G401 (cell line): ENCODE results near the gene POC1B. TPM values are rescaled to one million over a fixed set of nuclear protein-coding genes. Genes with fewer than 3 reads are reported as not detected.

Experiments used
- DNase-seq: peaks from one replicate; pipeline ENCODE4 v3.0.0-alpha.2; 2015; ENCODE audit warnings: low spot score
- in situ Hi-C: cut with HindIII; loops from 2 replicates; pipeline ENCODE4 v1.10.0; 2016; ENCODE audit warnings: low sequenced_read_pairs, mixed read lengths
- total RNA-seq: library from RNA; depleted of rRNA; stranded (reverse); fragments of >200 nt; shearing (Covaris generic); gene quantifications from 2 replicates; pipeline ENCODE4 v1.2.3, GENCODE V29; 2014

The POC1B gene
- total RNA-seq, 1 experiment from 2014 or later: 72.0 TPM

DNA sequence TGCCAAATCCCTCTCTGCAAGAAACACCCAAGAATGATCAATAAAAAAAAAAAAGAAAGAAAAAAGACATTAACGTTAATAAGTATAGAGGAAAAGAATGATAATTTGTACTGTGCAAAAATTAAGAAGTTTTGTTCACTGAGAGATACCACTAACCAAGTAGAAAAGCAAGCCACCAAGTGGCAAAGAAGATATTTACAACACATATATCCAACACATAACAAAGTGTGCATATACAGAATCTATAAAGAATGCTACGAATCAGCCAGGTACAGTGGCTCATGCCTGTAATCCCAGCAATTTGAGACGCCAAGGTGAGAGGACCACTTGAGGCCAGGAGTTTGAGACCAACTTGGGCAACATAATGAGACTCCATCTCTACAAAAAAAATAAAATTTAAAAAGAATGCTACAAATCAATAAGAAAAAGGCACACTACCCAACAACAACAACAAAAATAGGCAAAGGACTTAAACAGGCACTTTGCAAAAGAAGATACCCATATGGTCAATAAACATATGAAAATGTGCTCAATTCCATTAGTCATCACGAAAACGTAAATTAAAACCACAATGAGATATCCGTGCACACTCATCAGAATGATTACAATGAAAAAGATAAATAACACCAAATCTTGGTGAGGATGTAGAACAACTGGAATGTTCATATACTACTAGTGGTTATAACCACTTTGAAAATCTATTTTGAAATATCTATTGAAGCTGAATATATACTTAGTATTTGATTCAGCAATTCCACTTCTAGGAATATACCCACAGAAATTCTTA is 21.1 kb downstream of the POC1B start:
- in situ Hi-C loops: no loop called here
- DNase-seq: no peak

DNA sequence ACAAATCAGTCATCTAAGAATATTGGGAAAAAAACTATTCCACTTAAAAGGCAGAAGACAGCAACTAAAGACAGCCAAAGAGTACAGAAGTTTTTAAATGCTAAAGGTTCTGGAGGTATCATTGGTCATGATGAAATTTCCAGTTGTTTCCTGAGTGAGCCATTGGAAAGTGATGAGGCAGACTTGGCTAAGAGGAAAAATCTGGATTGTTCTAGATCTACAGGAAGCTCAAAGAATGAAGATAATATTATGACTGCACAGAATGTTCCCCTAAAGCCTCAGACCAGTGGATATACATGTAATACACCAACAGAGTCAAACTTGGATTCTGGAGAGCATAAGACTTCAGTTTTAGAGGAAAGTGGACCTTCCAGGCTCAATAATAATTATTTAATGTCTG is 24.1 kb downstream of the POC1B start:
- in situ Hi-C loops: no loop called here
- DNase-seq: no peak

DNA sequence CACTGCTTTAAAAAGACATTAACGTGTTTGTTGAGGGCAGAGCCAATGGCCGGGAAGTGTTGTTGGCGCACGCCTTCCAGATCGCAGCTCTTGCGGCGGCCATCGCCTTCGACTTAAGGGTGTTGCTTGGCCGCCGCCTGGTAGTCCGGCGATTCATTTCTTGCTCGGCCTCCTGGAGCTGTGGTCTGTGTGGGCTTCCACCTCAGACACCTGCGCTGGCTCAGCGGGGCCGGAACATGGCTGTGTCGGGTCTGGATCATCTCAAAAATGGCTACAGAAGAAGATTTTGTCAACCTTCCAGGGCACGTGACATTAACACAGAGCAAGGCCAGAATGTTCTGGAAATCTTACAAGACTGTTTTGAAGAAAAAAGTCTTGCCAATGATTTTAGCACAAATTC is 26.0 kb downstream of the POC1B start:
- in situ Hi-C loops: no loop called here
- no peak for DNase-seq

DNA sequence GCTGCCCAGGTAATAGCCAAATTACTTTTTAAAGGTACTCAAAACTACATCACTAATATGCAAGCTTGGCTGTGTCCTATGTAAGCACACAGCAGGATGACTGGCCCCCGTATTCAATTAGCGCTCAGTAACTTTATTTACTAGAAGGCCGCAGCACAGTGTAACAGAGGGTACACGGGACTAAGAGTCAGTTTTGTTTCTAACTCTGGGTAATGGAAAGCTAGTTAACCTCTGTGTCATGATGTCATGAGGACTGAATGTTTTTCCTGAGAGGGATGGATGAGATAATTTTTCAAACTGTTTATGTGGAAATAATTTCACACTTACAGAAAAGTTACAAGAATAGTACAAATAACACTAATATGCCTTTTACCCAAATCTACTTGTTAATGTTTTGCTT is 28.4 kb downstream of the POC1B start:
- DNase-seq: no peak
- in situ Hi-C loops: no loop called here

DNA sequence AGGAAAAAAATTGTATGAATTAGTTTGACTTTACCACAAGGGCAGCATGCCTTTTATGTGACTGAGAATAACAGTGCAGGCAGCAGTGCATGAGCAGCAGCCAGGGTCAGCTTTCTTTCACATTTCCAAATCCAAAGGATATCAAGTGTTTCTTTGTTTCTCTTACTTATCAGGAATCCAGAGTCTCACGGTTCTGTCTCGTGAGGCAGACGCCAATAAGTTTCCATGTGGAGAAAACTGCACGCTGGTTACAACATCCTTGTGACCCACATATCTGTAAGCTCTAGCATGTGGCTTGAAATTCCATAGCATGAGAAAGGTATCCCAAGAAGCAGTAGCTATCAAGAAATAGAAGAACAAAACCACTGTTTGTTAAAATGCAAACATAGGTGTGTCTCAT is 28.8 kb downstream of the POC1B start:
- in situ Hi-C loops: no loop called here
- DNase-seq: no peak

DNA sequence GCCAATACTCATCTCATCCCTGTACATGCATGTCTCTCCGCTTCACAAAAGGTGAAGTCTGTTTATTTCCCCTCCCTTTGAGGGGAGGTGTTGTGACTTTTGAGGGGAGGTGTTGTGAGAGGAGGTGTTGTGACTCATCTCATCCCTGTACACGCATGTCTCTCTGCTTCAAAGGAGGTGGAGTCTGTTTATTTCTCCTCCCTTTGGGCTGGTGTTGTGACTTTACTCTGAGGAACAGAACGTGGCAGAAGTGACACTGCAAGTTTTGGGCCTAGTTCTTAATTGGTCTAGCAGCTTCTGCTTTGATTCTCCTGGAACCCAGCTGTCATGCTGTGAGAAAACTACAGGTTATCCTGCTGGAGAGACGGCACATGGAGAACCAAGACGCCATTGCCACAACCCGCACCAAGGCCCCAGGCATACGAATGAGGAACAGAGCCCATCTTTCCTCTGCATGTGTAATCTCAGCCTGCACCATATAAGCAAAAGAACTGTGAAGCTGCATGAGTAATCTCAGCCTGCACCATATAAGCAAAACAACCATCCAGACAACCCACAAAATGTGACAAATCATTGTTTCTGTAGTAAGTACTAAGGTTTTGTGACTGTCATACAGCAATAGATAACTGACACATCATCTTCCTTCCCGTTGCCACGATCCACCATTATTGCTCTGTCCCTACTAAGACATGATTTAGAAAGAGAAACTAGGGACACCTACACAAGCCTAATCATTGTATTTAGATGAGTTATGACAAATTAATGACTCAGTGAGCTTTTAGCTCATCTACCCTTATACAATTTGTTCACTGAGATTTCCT is 31.2 kb downstream of the POC1B start:
- in situ Hi-C loops: no loop called here
- DNase-seq: no peak

DNA sequence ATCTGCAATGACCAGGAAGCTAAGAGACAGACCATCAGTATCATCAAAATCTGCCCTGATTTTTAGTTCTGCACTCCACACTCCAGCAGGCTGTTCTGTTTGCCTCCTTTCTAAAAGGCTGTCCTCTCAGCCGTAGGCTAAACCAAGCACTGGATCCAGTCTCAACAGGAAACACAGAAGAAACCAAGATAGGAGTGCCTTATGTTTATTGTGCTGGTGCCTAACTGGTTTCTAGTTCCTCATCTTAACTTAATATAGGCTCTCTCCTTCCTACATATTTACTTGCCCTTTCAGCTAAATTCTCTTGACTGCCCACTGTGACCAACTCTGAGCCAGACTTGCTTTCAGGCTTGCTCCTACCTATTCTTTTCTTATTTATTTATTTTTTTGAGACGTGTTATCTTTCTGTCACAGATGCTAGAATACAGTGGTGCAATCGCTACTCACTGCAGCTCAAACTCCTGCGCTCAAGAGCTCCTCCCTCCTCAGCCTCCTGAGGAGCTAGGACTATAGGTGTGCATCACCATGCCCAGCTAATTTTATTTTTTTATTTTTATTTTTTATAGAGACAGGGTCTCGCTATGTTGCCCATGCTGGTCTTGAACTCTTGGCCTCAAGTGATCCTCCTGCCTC is 32.1 kb downstream of the POC1B start:
- DNase-seq: no peak
- in situ Hi-C loops: no loop called here

DNA sequence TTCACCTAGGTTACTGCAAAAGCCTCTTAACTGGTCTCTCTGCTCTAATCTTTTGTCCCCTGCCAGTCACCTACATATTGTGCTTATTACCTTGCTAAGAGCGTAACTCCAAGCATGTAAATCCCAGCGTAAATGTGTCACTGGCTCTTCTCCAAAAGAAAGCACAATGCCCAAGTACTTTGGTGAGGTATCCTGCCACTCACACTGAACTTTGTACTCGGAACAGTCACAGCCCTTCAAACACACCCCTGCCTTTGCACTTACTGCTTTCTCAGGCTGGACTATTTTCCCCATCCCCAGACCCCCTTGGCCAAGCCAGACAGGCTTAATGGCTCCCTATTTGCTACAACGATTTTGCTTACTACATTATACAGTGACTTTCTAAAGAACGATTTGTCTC is 33.0 kb downstream of the POC1B start:
- DNase-seq: no peak
- in situ Hi-C loops: no loop called here

DNA sequence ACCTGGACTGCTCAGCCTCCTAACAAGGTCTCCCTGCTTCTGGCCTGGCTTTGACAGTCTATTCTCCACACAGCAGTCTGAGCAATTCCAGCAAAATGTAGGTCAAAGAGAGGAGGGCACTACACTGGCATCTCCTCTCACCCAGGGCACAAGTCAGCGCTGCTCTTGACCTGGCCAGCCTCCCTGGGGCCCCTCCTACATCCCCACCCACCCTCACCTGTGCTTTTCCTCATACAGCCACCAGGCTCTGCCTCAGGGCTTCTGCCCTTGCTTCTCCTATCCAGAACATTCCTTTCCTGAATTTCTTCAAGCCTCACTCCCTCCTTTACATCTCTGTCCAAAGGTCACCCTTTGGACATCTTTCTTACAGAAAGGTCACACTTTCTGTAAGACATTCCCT is 34.9 kb downstream of the POC1B start:
- in situ Hi-C loops: no loop called here
- DNase-seq: no peak

DNA sequence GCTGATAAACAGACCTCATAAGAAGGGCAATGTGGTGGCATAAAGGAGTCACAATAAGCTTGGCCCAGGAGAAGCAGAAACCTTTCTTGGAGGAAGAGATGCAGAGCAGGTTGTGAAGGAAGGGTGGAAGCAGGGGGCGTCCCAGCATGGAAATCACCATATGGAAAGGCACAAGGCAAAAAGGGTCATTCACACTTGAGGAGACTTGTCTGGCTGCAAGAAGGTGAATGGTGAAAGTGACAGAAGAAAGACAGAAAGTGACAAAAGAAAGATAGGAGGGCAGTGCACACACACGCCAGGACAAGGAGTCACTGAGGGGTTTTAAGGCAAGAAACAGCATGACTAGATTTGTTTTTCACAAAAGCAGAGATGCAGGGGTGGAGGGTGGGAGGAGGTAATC is 39.6 kb downstream of the POC1B start:
- no peak for DNase-seq
- in situ Hi-C loops: no loop called here

DNA sequence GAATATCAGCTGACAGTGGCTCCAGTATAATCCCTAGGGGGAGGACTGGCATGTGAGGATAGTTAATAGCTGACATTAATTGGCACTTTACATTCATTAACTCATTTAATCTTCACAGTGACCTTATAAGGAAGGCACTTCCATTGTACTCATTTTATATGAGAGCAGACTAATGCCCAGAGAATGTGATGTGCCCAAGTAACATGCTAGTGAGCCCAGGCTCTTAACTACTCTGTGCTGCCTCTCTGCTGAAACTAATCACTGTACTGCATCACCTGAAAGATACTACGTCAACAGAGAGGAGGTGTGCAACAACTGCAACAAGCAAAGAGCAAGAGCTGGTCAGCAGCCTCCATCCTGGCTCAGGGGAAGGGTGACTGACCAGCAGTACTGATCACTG is 41.4 kb downstream of the POC1B start:
- no peak for DNase-seq
- in situ Hi-C loops: no loop called here

DNA sequence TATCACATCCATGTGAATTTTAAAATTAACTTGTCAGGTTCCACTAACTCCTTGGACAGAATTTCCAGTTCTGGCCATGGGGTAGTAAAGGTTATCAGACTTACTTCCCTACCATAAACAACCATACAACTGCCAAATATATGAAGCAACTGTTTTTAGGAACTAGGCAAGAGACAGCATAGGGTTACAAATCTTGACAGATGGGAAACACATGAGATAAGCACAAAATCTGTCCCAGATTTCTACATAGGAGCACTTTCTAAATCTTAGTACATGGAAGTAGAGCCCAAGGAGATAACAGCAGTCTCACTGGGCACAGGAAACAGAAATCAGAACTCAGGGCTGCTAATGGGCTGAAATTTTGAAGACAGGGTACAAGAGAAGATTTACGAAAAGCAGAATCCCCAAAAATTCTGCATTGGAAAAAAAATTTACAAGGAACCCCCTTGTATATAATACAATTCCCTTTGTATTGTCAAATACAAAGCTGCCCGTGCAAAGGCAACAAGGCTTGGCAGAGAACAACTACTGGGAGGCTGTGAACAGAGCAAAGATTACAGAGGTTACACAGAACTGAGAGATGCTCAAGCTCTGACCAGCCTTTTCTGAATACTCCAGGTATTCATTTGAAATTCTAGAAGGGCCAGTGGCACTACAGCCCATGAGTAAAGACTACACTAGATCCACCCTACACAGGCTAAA is 44.5 kb downstream of the POC1B start:
- in situ Hi-C loops: no loop called here
- DNase-seq: no peak

DNA sequence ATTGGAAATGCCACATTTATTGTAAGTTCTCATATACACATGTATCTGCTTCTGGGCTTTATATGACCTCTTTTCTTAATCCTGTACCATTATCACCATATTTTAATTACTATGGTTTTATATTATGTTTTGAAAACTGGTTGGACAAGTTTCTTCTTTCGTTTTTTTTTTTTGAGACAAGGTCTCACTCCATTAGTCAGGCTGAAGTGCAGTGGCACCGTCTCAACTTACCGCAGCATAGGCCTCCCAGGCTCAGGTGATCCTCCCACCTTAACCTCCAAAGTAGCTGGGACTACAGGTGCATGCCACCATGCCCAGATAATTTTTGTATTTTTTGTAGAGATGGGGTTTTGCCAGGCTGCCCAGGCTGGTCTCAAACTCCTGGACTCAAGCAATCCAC is 45.9 kb downstream of the POC1B start:
- no peak for DNase-seq
- in situ Hi-C loops: no loop called here

DNA sequence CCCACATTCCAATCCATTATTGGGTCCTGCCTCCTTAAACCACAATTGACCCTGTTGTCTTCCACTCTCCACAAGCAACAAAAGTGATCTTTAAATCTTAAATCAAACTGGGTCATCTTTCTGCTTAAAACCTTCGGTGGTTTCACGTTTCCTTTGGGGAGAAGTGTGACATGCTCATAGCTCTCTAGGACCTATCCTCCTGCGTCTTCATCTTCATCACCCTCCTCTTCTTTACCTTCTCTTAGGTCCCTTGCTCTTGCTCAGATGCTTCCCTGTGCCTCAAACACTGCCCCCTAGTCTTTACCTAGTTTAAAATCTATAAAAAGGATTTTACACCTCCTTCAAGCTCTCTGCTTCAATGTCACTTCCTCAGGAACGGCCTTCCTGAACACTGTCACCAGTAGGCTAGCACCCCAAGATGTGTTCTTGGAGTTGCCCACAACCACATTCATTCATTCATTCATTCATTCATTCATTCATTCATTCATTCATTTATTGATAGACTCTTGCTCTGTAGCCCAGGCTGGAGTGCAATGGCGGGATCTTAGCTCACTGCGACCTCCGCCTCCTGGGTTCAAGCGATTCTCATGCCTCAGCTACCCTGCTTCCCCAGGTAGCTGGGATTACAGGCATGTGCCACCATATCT is 48.1 kb downstream of the POC1B start:
- in situ Hi-C loops: no loop called here

DNA sequence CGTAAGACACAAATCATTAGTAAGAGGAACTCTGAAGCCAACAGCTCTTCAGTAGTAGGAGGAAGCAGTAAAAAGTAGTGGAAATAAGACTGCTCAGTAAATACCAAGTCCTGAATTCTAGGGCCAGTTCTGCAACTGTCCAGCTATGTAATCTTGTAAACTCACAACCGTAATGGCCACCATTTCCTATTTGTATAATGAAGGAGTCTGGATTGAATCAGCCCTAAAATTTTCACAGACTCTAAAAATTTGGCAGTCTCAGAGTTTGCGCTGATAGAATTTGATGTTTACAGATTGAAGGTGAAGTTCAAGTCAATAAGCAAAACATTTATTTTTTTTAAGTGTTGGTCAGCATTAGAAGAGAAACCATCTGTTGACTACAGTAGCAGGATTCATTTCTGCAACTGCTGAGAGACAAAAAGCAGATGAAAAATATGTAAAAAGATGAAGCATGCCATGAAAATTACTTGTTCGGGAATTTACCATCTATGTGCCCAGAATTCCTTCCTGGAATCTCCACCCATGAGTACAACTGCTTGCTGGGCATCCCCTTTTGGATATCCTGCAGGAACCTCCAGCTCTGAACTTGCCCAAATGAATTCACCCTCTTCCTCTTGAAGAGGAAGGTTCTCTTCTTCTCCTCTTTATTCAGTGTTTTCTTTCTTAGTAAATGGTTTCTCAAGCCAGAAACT is 48.8 kb downstream of the POC1B start:
- in situ Hi-C loops: no loop called here
- no peak for DNase-seq

More for the DNA sequence above, 48.1 kb downstream of the POC1B start:
- DNase-seq: no peak

DNA sequence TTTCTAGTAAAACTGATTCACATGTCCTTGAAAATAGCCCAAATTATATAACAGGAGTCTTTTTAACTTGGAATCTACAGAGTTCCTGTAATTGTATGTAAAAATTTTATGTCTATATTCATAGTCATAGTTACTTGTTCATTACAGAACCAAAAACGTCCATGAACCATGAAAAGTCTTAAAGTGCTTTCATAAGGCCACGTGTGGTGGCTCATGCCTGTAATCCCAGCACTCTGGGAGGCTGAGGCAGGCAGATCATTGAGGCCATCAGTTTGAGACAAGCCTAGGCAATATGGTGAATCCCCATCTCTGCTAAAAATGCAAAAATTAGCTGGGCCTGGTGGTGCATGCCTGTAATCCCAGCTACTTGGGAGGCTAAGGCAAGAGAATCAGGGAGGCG is 49.6 kb downstream of the POC1B start:
- in situ Hi-C loops: no loop called here
- no peak for DNase-seq

DNA sequence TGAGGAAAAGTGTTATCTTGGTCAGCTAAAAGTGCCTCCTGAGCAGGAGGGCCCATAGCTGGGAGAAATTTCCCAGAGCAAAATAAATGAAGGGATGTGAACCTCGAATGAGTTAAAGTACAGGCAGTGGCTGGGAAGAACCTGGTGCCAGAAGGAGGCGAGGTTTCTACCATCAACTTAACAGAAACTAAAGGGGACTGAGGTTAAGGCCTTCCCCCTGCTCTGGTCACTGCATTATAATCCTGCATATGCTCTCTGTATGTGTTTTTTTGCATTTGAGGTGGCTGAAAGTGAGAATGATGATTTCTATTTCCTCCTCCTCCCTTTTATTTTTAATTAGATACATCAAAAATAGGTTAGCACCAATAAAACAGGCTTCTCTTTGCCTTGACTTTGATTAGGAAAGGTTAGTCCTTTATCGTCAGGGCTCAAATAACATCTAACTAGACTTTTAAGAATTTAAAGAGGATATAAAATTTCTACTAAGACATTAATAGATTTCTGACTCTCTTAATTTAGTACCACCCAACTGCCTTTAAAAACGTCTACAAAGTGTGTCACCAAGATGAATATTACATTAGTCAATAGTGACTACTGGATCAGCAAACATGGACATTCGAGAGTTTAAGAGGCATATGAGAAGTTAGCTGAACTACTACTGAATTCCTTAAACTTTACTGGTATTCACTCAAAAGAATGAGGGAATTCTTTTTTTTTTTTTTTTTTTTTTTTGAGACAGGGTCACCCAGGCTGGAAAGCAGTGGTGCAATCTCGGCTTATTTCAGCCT is 50.5 kb downstream of the POC1B start:
- DNase-seq: no peak
- in situ Hi-C loops: no loop called here

DNA sequence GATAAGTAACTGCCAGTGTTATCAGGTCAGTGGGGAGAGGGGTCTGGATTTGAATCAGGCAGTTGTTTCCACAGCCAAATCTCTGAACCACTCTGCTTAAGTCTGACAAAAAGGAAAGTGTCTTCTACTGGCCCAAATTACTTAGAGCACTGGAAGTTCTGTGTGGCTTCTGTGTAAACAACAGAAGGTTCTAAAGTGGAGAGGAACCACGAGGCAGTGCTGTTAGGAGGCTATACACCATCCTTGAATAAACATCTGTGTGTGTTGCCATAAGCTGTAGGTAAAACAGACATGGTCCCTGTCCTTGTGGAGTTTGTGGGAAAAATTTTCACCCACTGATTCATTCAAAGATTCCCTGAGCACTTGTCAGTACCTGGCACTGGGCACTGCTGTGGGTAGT is 51.2 kb downstream of the POC1B start:
- no peak for DNase-seq
- in situ Hi-C loops: loop anchor here (25.0 kb wide), 2 partner anchors 112 to 437 kb away; partner anchors contain the start of gene DUSP6
